ENCODE results near the gene ABCD4. TPM values are rescaled to one million over a fixed set of nuclear protein-coding genes. Genes with fewer than 3 reads are reported as not detected.

Gene ABCD4
- polyA plus RNA-seq, 3 donors, result 13.9 to 54.1 (median 14.2) TPM

GRCh38 chr14:74257078-74257940 lies 45.4 kb downstream of the ABCD4 start:
- Histone ChIP-seq H3K9ac (ENCODE audit: insufficient read depth, low read length, poor library complexity, severe bottlenecking) (peak overlapping the region; percentile 55), H3K4me1 (ENCODE audit: control insufficient read depth in 1 of 2, insufficient read depth in 2 of 2, low read length in 2 of 2) (peaks cover 15 to 16% of the 10 kb centered on the region in 2 donors), H2AFZ (ENCODE audit: insufficient read depth, low read depth, low read length, poor library complexity, severe bottlenecking) (peak overlapping the region; percentile 88), H4K20me1 (ENCODE audit: insufficient read depth, low read length) (no peaks in the 10 kb centered on the region), H3K9me3 (replicated peaks in 1 of 2; ENCODE audit: control insufficient read depth in 1 of 2, insufficient read depth in 1 of 2, low read length in 2 of 2) (no peaks in the 10 kb centered on the region), H3K79me2 (ENCODE audit: insufficient read depth, low read length) (no peaks in the 10 kb centered on the region), H3K4me2 (replicated peaks; ENCODE audit: extremely low read depth, low read length, poor library complexity, severe bottlenecking) (peak overlapping the region; percentile 100), H3K27ac (ENCODE audit: low read depth in 1 of 2, low read length in 2 of 2) (no peak overlapping the region), H3K27me3 (ENCODE audit: control insufficient read depth in 2 of 2, insufficient read depth in 2 of 2, low read length in 2 of 2) (peaks cover 13 to 27% of the 10 kb centered on the region in 2 donors), H3K36me3 (replicated peaks in 1 of 2; ENCODE audit: control insufficient read depth in 1 of 2, insufficient read depth in 2 of 2, low read length in 2 of 2) (no peaks in the 10 kb centered on the region), H3K4me3 (replicated peaks in 1 of 3; ENCODE audit: low read depth in 2 of 3, low read length in 3 of 3) (peak overlapping the region; percentile 51 to 82 (median 53))
- DNase-seq, result peak; percentile 35 to 56 (median 41)
- Mint-ChIP-seq H3K36me3 (no peaks in the 10 kb centered on the region), H3K4me1 (peaks cover 12% of the 10 kb centered on the region), H3K27me3 (ENCODE audit: low read depth in 3 of 3) (peaks cover 28 to 56% (median 42%) of the 10 kb centered on the region in 3 donors), H3K9me3 (peaks cover 0 to 10% (median 0%) of the 10 kb centered on the region in 7 donors), H3K27ac (peak overlapping the region in 2 of 7 donors; percentile 16 to 49), H3K4me3 (peak overlapping the region; percentile 83 to 92)
- TF ChIP-seq, protein P1, sequence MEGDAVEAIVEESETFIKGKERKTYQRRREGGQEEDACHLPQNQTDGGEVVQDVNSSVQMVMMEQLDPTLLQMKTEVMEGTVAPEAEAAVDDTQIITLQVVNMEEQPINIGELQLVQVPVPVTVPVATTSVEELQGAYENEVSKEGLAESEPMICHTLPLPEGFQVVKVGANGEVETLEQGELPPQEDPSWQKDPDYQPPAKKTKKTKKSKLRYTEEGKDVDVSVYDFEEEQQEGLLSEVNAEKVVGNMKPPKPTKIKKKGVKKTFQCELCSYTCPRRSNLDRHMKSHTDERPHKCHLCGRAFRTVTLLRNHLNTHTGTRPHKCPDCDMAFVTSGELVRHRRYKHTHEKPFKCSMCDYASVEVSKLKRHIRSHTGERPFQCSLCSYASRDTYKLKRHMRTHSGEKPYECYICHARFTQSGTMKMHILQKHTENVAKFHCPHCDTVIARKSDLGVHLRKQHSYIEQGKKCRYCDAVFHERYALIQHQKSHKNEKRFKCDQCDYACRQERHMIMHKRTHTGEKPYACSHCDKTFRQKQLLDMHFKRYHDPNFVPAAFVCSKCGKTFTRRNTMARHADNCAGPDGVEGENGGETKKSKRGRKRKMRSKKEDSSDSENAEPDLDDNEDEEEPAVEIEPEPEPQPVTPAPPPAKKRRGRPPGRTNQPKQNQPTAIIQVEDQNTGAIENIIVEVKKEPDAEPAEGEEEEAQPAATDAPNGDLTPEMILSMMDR (IDR thresholded peaks at IDR 0.05), result peak; percentile 100
- intact Hi-C loops (cut with micrococcal nuclease), result loop anchor here in 1 of 2 donors (2.0 kb wide), 1 partner anchor 147 kb away; no protein-coding TSS in a partner anchor
- WGBS (ENCODE audit: insufficient coverage), result 5% methylated on average over 49 of the region's 68 CpGs

DNA sequence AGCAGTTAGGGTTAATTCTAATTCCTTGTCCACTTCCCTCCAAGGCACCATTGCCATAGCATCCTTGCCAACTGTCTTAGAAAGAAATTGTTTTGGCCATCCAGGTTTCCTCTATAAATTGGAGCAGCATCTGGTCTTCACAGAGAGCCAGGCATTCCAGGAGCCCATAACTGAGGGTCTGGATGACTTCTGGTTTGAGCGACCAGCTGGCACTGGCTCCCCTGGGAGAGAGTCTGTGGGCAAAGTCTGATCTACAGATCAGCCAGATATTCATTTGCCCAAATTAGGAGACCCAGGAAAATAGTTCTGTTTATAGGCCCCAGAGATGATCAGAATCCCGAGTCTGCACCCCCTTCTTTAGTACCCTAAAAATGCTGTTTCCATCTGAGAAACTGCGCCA lies 47.5 kb downstream of the ABCD4 start:
- peaks cover 13 to 31% of the 10 kb centered on the region in 2 donors for H3K27me3 ChIP-seq (ENCODE audit: control insufficient read depth in 2 of 2, insufficient read depth in 2 of 2, low read length in 2 of 2)
- Mint-ChIP-seq H3K9me3 (peaks cover 0 to 10% (median 0%) of the 10 kb centered on the region in 7 donors), H3K27ac (no peak overlapping the region), H3K4me3 (no peak overlapping the region), H3K4me1 (peaks cover 21% of the 10 kb centered on the region), H3K36me3 (no peaks in the 10 kb centered on the region), H3K27me3 (ENCODE audit: low read depth in 3 of 3) (peaks cover 25 to 59% (median 51%) of the 10 kb centered on the region in 3 donors)
- H3K4me2 ChIP-seq (replicated peaks; ENCODE audit: extremely low read depth, low read length, poor library complexity, severe bottlenecking), result no peak overlapping the region
- H3K79me2 ChIP-seq (ENCODE audit: insufficient read depth, low read length), result no peaks in the 10 kb centered on the region
- no peak overlapping the region for H3K27ac ChIP-seq (ENCODE audit: low read depth in 1 of 2, low read length in 2 of 2)
- no peak for DNase-seq
- H3K9ac ChIP-seq (ENCODE audit: insufficient read depth, low read length, poor library complexity, severe bottlenecking), result no peak overlapping the region
- H3K36me3 ChIP-seq (replicated peaks in 1 of 2; ENCODE audit: control insufficient read depth in 1 of 2, insufficient read depth in 2 of 2, low read length in 2 of 2), result no peaks in the 10 kb centered on the region
- WGBS (ENCODE audit: insufficient coverage), result 100% methylated on average over 2 of the region's 3 CpGs
- H3K4me1 ChIP-seq (ENCODE audit: control insufficient read depth in 1 of 2, insufficient read depth in 2 of 2, low read length in 2 of 2), result peaks cover 16 to 20% of the 10 kb centered on the region in 2 donors
- no peak overlapping the region for H3K4me3 ChIP-seq (replicated peaks in 1 of 3; ENCODE audit: low read depth in 2 of 3, low read length in 3 of 3)
- TF ChIP-seq, protein P1 (IDR thresholded peaks at IDR 0.05), result no peak
- H4K20me1 ChIP-seq (ENCODE audit: insufficient read depth, low read length), result no peaks in the 10 kb centered on the region
- intact Hi-C loops (cut with micrococcal nuclease), result no loop called here
- H3K9me3 ChIP-seq (replicated peaks in 1 of 2; ENCODE audit: control insufficient read depth in 1 of 2, insufficient read depth in 1 of 2, low read length in 2 of 2), result no peaks in the 10 kb centered on the region
- H2AFZ ChIP-seq (ENCODE audit: insufficient read depth, low read depth, low read length, poor library complexity, severe bottlenecking), result no peak overlapping the region
